Mammary epithelial cell (primary cell): ENCODE data around the gene PIK3R3.

Experiments
- CTCF ChIP-seq, 2 donors: IDR thresholded peaks in 1 of 2; conservative IDR thresholded peaks in 1 of 2; 2 replicates each; pipeline ENCODE4 v1.5.1; 2011 to 2012; ENCODE audit warnings: inconsistent platforms in 2 of 2, low read length in 2 of 2, mild to moderate bottlenecking in 2 of 2, control low read depth in 1 of 2, low read depth in 1 of 2; ENCODE audit not compliant: insufficient read depth in 1 of 2; ENCODE audit errors: extremely low read depth in 1 of 2
- EZH2 ChIP-seq: IDR thresholded peaks from 2 replicates; pipeline ENCODE4 v1.6.1; 2012; ENCODE audit warnings: low read length, inconsistent platforms, borderline replicate concordance

GRCh38 chr1:46019348-46019747 lies 113.1 kb downstream of the PIK3R3 start:
- TF ChIP-seq CTCF (conservative IDR thresholded peaks at IDR 0.05 in 1 of 2, IDR thresholded peaks at IDR 0.05 in 1 of 2; ENCODE audit: extremely low read depth in 1 of 2, insufficient read depth in 1 of 2, low read depth in 1 of 2, low read length in 2 of 2) (no peak), EZH2 (no peak)
